GM18909 (cell line): ENCODE data around the gene HEPHL1.
"Not testable (repeated sequence)": the region's sequence is repeated elsewhere in the genome, so short reads cannot be mapped to it uniquely, and the experiment has no call there.

Experiments
- ATAC-seq: cut with Tn5 transposase; IDR thresholded peaks from one replicate; pipeline ENCODE4 v1.9.1; 2021; ENCODE audit warnings: mild to moderate bottlenecking; ENCODE audit not compliant: unreplicated experiment, poor library complexity

The HEPHL1 gene

GRCh38 chr11:94020777-94021481 lies at the start of gene HEPHL1:
TSS of gene HEPHL1 (plus strand) at chr11:94021354. CDS start at chr11:94021369, 15 bp downstream.
- ATAC-seq = no peak

- ATAC-seq = no peak
These were observed 48.4 kb upstream of the HEPHL1 start for GRCh38 chr11:93972790-93973189.

GRCh38 chr11:93973322-93974051 lies 47.7 kb upstream of the HEPHL1 start:
- ATAC-seq = not testable (repeated sequence)

GRCh38 chr11:93974759-93975158 lies 46.4 kb upstream of the HEPHL1 start:
- no peak for ATAC-seq

- not testable (repeated sequence) for ATAC-seq
These were observed 44.4 kb upstream of the HEPHL1 start for GRCh38 chr11:93976577-93977254.

- no peak for ATAC-seq
These were observed 37.5 kb upstream of the HEPHL1 start for GRCh38 chr11:93983542-93984195.

GRCh38 chr11:93984196-93984567 lies 37.0 kb upstream of the HEPHL1 start:
- ATAC-seq = no peak

- ATAC-seq = no peak
These were observed 36.2 kb upstream of the HEPHL1 start for GRCh38 chr11:93984936-93985335.

GRCh38 chr11:93986716-93987115 lies 34.4 kb upstream of the HEPHL1 start:
- no peak for ATAC-seq

GRCh38 chr11:93988455-93988854 lies 32.7 kb upstream of the HEPHL1 start:
- no peak for ATAC-seq

- no peak for ATAC-seq
These were observed 32.2 kb upstream of the HEPHL1 start for GRCh38 chr11:93988912-93989311.

GRCh38 chr11:93993747-93994146 lies 27.4 kb upstream of the HEPHL1 start:
- no peak for ATAC-seq

- no peak for ATAC-seq
These were observed 23.4 kb upstream of the HEPHL1 start for GRCh38 chr11:93997741-93998140.

GRCh38 chr11:94000659-94001058 lies 20.5 kb upstream of the HEPHL1 start:
- ATAC-seq = no peak

- ATAC-seq = no peak
These were observed 18.9 kb upstream of the HEPHL1 start for GRCh38 chr11:94002226-94002625.

- no peak for ATAC-seq
These were observed 13.7 kb upstream of the HEPHL1 start for GRCh38 chr11:94007426-94007825.

- ATAC-seq = no peak
These were observed 13.2 kb upstream of the HEPHL1 start for GRCh38 chr11:94007906-94008305.

GRCh38 chr11:94010136-94010535 lies 11.0 kb upstream of the HEPHL1 start:
- no peak for ATAC-seq

GRCh38 chr11:94011478-94011877 lies 9.7 kb upstream of the HEPHL1 start:
- no peak for ATAC-seq

GRCh38 chr11:94017446-94017845 lies 3.7 kb upstream of the HEPHL1 start:
- no peak for ATAC-seq

- ATAC-seq = no peak
These were observed 2.4 kb upstream of the HEPHL1 start for GRCh38 chr11:94018721-94019120.
